ENCODE results near the gene RMND5A. TPM values are rescaled to one million over a fixed set of nuclear protein-coding genes. Genes with fewer than 3 reads are reported as not detected.
"Not testable (repeated sequence)": the region's sequence is repeated elsewhere in the genome, so short reads cannot be mapped to it uniquely, and the experiment has no call there.

Gene RMND5A
- polyA plus RNA-seq, 1 donor: 52.8 TPM

GRCh38 chr2:86739889-86740288, 19.8 kb downstream of the RMND5A start:
- not testable (repeated sequence) for DNase-seq; H3K4me1 ChIP-seq (ENCODE audit: control insufficient read depth, insufficient read depth, low read length); H3K27me3 ChIP-seq (ENCODE audit: control insufficient read depth, insufficient read depth, low read length); H3K9me3 ChIP-seq (ENCODE audit: control insufficient read depth, low read depth, low read length); H3K27ac ChIP-seq (ENCODE audit: low read length); H3K4me3 ChIP-seq (ENCODE audit: low read length)
- peaks cover 13% of the 10 kb centered on the region for H3K36me3 ChIP-seq (ENCODE audit: control insufficient read depth, insufficient read depth, low read length)
- WGBS (ENCODE audit: insufficient coverage, low lambda C conversion rate): no CpG with 5 or more reads among the region's 11 CpGs

- DNase-seq; H3K9me3 ChIP-seq (ENCODE audit: control insufficient read depth, low read depth, low read length); H3K27ac ChIP-seq (ENCODE audit: low read length); H3K27me3 ChIP-seq (ENCODE audit: control insufficient read depth, insufficient read depth, low read length); H3K4me1 ChIP-seq (ENCODE audit: control insufficient read depth, insufficient read depth, low read length); H3K4me3 ChIP-seq (ENCODE audit: low read length): not testable (repeated sequence)
- no CpG with 5 or more reads among the region's 4 CpGs for WGBS (ENCODE audit: insufficient coverage, low lambda C conversion rate)
- H3K36me3 ChIP-seq (ENCODE audit: control insufficient read depth, insufficient read depth, low read length): peaks cover 17% of the 10 kb centered on the region
Observed at GRCh38 chr2:86741889-86742498, 21.9 kb downstream of the RMND5A start.

- Histone ChIP-seq H3K4me1 (ENCODE audit: control insufficient read depth, insufficient read depth, low read length) (no peaks in the 10 kb centered on the region), H3K36me3 (ENCODE audit: control insufficient read depth, insufficient read depth, low read length) (peaks cover 17% of the 10 kb centered on the region), H3K4me3 (ENCODE audit: low read length) (no peak overlapping the region), H3K27ac (ENCODE audit: low read length) (no peak overlapping the region), H3K27me3 (ENCODE audit: control insufficient read depth, insufficient read depth, low read length) (no peaks in the 10 kb centered on the region), H3K9me3 (ENCODE audit: control insufficient read depth, low read depth, low read length) (peaks cover under 1% of the 10 kb centered on the region)
- no peak for DNase-seq
- WGBS (ENCODE audit: insufficient coverage, low lambda C conversion rate): no CpG with 5 or more reads among the region's 2 CpGs
Observed at GRCh38 chr2:86744152-86744551, 24.1 kb downstream of the RMND5A start.

GRCh38 chr2:86746939-86747338, 26.8 kb downstream of the RMND5A start:
- H3K36me3 ChIP-seq (ENCODE audit: control insufficient read depth, insufficient read depth, low read length): peaks cover 26% of the 10 kb centered on the region
- no peak overlapping the region for H3K27ac ChIP-seq (ENCODE audit: low read length)
- H3K27me3 ChIP-seq (ENCODE audit: control insufficient read depth, insufficient read depth, low read length): no peaks in the 10 kb centered on the region
- peaks cover 11% of the 10 kb centered on the region for H3K9me3 ChIP-seq (ENCODE audit: control insufficient read depth, low read depth, low read length)
- DNase-seq: peak; percentile 8 to 65
- H3K4me3 ChIP-seq (ENCODE audit: low read length): no peak overlapping the region
- no peaks in the 10 kb centered on the region for H3K4me1 ChIP-seq (ENCODE audit: control insufficient read depth, insufficient read depth, low read length)

GRCh38 chr2:86747711-86748639, 27.9 kb downstream of the RMND5A start:
- peaks cover 35% of the 10 kb centered on the region for H3K36me3 ChIP-seq (ENCODE audit: control insufficient read depth, insufficient read depth, low read length)
- H3K9me3 ChIP-seq (ENCODE audit: control insufficient read depth, low read depth, low read length): peaks cover 11% of the 10 kb centered on the region
- H3K4me1 ChIP-seq (ENCODE audit: control insufficient read depth, insufficient read depth, low read length): no peaks in the 10 kb centered on the region
- DNase-seq: no peak
- no peak overlapping the region for H3K27ac ChIP-seq (ENCODE audit: low read length)
- no peaks in the 10 kb centered on the region for H3K27me3 ChIP-seq (ENCODE audit: control insufficient read depth, insufficient read depth, low read length)
- 100% methylated on average over 3 of the region's 9 CpGs for WGBS (ENCODE audit: insufficient coverage, low lambda C conversion rate)
- no peak overlapping the region for H3K4me3 ChIP-seq (ENCODE audit: low read length)

GRCh38 chr2:86750240-86750839, 30.2 kb downstream of the RMND5A start:
- H3K9me3 ChIP-seq (ENCODE audit: control insufficient read depth, low read depth, low read length): peaks cover 11% of the 10 kb centered on the region
- DNase-seq: peak in 1 of 2 donors; percentile 18
- H3K4me3 ChIP-seq (ENCODE audit: low read length): no peak overlapping the region
- no peaks in the 10 kb centered on the region for H3K4me1 ChIP-seq (ENCODE audit: control insufficient read depth, insufficient read depth, low read length)
- no peak overlapping the region for H3K27ac ChIP-seq (ENCODE audit: low read length)
- WGBS (ENCODE audit: insufficient coverage, low lambda C conversion rate): 100% methylated on average over 3 of the region's 3 CpGs
- H3K36me3 ChIP-seq (ENCODE audit: control insufficient read depth, insufficient read depth, low read length): peaks cover 44% of the 10 kb centered on the region
- no peaks in the 10 kb centered on the region for H3K27me3 ChIP-seq (ENCODE audit: control insufficient read depth, insufficient read depth, low read length)

GRCh38 chr2:86751778-86752177, 31.7 kb downstream of the RMND5A start:
- Histone ChIP-seq H3K9me3 (ENCODE audit: control insufficient read depth, low read depth, low read length) (peaks cover 11% of the 10 kb centered on the region), H3K36me3 (ENCODE audit: control insufficient read depth, insufficient read depth, low read length) (peaks cover 50% of the 10 kb centered on the region), H3K27me3 (ENCODE audit: control insufficient read depth, insufficient read depth, low read length) (no peaks in the 10 kb centered on the region), H3K4me3 (ENCODE audit: low read length) (no peak overlapping the region), H3K27ac (ENCODE audit: low read length) (no peak overlapping the region), H3K4me1 (ENCODE audit: control insufficient read depth, insufficient read depth, low read length) (no peaks in the 10 kb centered on the region)
- WGBS (ENCODE audit: insufficient coverage, low lambda C conversion rate): no CpG with 5 or more reads among the region's 1 CpG
- DNase-seq: no peak

- Histone ChIP-seq H3K9me3 (ENCODE audit: control insufficient read depth, low read depth, low read length) (peaks cover 11% of the 10 kb centered on the region), H3K4me3 (ENCODE audit: low read length) (no peak overlapping the region), H3K4me1 (ENCODE audit: control insufficient read depth, insufficient read depth, low read length) (no peaks in the 10 kb centered on the region), H3K36me3 (ENCODE audit: control insufficient read depth, insufficient read depth, low read length) (peaks cover 58% of the 10 kb centered on the region), H3K27me3 (ENCODE audit: control insufficient read depth, insufficient read depth, low read length) (no peaks in the 10 kb centered on the region), H3K27ac (ENCODE audit: low read length) (no peak overlapping the region)
- DNase-seq: no peak
- WGBS (ENCODE audit: insufficient coverage, low lambda C conversion rate): no CpG with 5 or more reads among the region's 3 CpGs
Observed at GRCh38 chr2:86752934-86753333, 32.8 kb downstream of the RMND5A start.

- Histone ChIP-seq H3K27ac (ENCODE audit: low read length) (no peak overlapping the region), H3K4me1 (ENCODE audit: control insufficient read depth, insufficient read depth, low read length) (no peaks in the 10 kb centered on the region), H3K4me3 (ENCODE audit: low read length) (no peak overlapping the region), H3K36me3 (ENCODE audit: control insufficient read depth, insufficient read depth, low read length) (peaks cover 58% of the 10 kb centered on the region), H3K9me3 (ENCODE audit: control insufficient read depth, low read depth, low read length) (peaks cover 11% of the 10 kb centered on the region), H3K27me3 (ENCODE audit: control insufficient read depth, insufficient read depth, low read length) (no peaks in the 10 kb centered on the region)
- DNase-seq: no peak
Observed at GRCh38 chr2:86753606-86754005, 33.5 kb downstream of the RMND5A start.

GRCh38 chr2:86758405-86758804, 38.3 kb downstream of the RMND5A start:
- Histone ChIP-seq H3K4me1 (ENCODE audit: control insufficient read depth, insufficient read depth, low read length) (no peaks in the 10 kb centered on the region), H3K9me3 (ENCODE audit: control insufficient read depth, low read depth, low read length) (no peaks in the 10 kb centered on the region), H3K27me3 (ENCODE audit: control insufficient read depth, insufficient read depth, low read length) (no peaks in the 10 kb centered on the region), H3K27ac (ENCODE audit: low read length) (no peak overlapping the region), H3K36me3 (ENCODE audit: control insufficient read depth, insufficient read depth, low read length) (peaks cover 43% of the 10 kb centered on the region), H3K4me3 (ENCODE audit: low read length) (no peak overlapping the region)
- 100% methylated on average over 2 of the region's 3 CpGs for WGBS (ENCODE audit: insufficient coverage, low lambda C conversion rate)
- DNase-seq: no peak
